GM23338 (cell line): ENCODE data around the gene FRK. TPM values are rescaled to one million over a fixed set of nuclear protein-coding genes. Genes with fewer than 3 reads are reported as not detected.

Experiments
- ATAC-seq: fragments of 200-7000 bp; cut with Tn5 transposase; 3 replicates; pipeline ENCODE4 v1.9.1; 2020
- DNase-seq: peaks from one replicate; pipeline ENCODE4 v3.0.0-alpha.2; 2015; ENCODE audit warnings: low spot score
- H2AFZ ChIP-seq: fragments of 200-600 bp; sonication (generic); 2 replicates; pipeline ENCODE4 v1.8.0; 2016; ENCODE audit warnings: antibody characterized with exemption, mild to moderate bottlenecking, moderate library complexity
- H3F3A ChIP-seq: fragments of 200-600 bp; sonication (generic); replicated peaks from 2 replicates; pipeline ENCODE4 v1.8.0; 2017; ENCODE audit warnings: antibody characterized with exemption, mixed run types, low read depth
- H3K27ac ChIP-seq: fragments of 200-600 bp; sonication (generic); 2 replicates; pipeline ENCODE4 v1.6.1; 2016; ENCODE audit warnings: low read depth
- H3K27me3 ChIP-seq: fragments of 200-600 bp; sonication (generic); 2 replicates; pipeline ENCODE4 v1.8.0; 2016; ENCODE audit warnings: mild to moderate bottlenecking, mixed run types, moderate library complexity; ENCODE audit not compliant: insufficient read depth
- H3K36me3 ChIP-seq: fragments of 200-600 bp; sonication (generic); 2 replicates; pipeline ENCODE4 v1.8.0; 2016; ENCODE audit warnings: mild to moderate bottlenecking; ENCODE audit not compliant: insufficient read depth
- H3K4me1 ChIP-seq: fragments of 200-600 bp; sonication (generic); 2 replicates; pipeline ENCODE4 v1.8.0; 2016; ENCODE audit warnings: mild to moderate bottlenecking, moderate library complexity; ENCODE audit not compliant: insufficient read depth
- H3K4me2 ChIP-seq: fragments of 200-600 bp; sonication (generic); 2 replicates; pipeline ENCODE4 v1.7.1; 2017; ENCODE audit warnings: mixed run types
- H3K4me3 ChIP-seq: fragments of 200-600 bp; sonication (generic); 2 replicates; pipeline ENCODE4 v1.6.1; 2016; ENCODE audit warnings: mixed run types
- H3K79me2 ChIP-seq: fragments of 200-600 bp; sonication (generic); replicated peaks from 2 replicates; pipeline ENCODE4 v1.8.0; 2017; ENCODE audit warnings: mild to moderate bottlenecking; ENCODE audit not compliant: insufficient read depth
- H3K9me2 ChIP-seq: fragments of 200-600 bp; sonication (generic); 2 replicates; pipeline ENCODE4 v1.8.0; 2017; ENCODE audit not compliant: insufficient read depth
- H4K20me1 ChIP-seq: fragments of 200-600 bp; sonication (generic); replicated peaks from 2 replicates; pipeline ENCODE4 v1.8.0; 2017; ENCODE audit warnings: mild to moderate bottlenecking; ENCODE audit not compliant: insufficient read depth
- H3K27ac Mint-ChIP-seq: 2 replicates; pipeline ENCODE4 v1.8.0; 2020; ENCODE audit warnings: inconsistent platforms, mild to moderate bottlenecking, moderate library complexity, mixed read lengths
- H3K27me3 Mint-ChIP-seq: 3 replicates; pipeline ENCODE4 v1.8.0; 2022; ENCODE audit warnings: low read depth, mild to moderate bottlenecking, moderate library complexity, mixed read lengths, inconsistent platforms; ENCODE audit not compliant: insufficient read depth, poor library complexity
- H3K36me3 Mint-ChIP-seq: 3 replicates; pipeline ENCODE4 v1.8.0; 2021; ENCODE audit warnings: low read depth, mild to moderate bottlenecking, inconsistent platforms, moderate library complexity, mixed read lengths
- H3K4me1 Mint-ChIP-seq: 3 replicates; pipeline ENCODE4 v1.8.0; 2020; ENCODE audit warnings: mild to moderate bottlenecking, inconsistent platforms, mixed read lengths
- H3K4me3 Mint-ChIP-seq: 3 replicates; pipeline ENCODE4 v1.8.0; 2021; ENCODE audit warnings: moderate library complexity, mild to moderate bottlenecking, inconsistent platforms, mixed read lengths
- H3K9me3 Mint-ChIP-seq: 3 replicates; pipeline ENCODE4 v1.8.0; 2020; ENCODE audit warnings: moderate library complexity, mild to moderate bottlenecking, inconsistent platforms, mixed read lengths
- CREB1 ChIP-seq: fragments of 250-450 bp; sonication (Bioruptor Pico); IDR thresholded peaks from 2 replicates; pipeline ENCODE4 v1.5.0; 2020; ENCODE audit warnings: low read depth, mild to moderate bottlenecking, moderate library complexity
- EZH2 ChIP-seq: fragments of 200-600 bp; sonication (generic); IDR thresholded peaks from one replicate; pipeline ENCODE4 v1.8.0; 2017; ENCODE audit warnings: antibody characterized with exemption, mild to moderate bottlenecking, low read depth; ENCODE audit not compliant: unreplicated experiment
- EZH2phosphoT487 ChIP-seq: fragments of 200-600 bp; sonication (generic); IDR thresholded peaks from one replicate; pipeline ENCODE4 v1.8.1; 2018; ENCODE audit warnings: antibody characterized with exemption; ENCODE audit not compliant: unreplicated experiment
- JUNB ChIP-seq: IDR thresholded peaks from one replicate; pipeline ENCODE4 v1.6.1; 2016; ENCODE audit warnings: antibody characterized with exemption; ENCODE audit not compliant: unreplicated experiment
- NANOG ChIP-seq: IDR thresholded peaks from 2 replicates; pipeline ENCODE4 v1.6.1; 2016; ENCODE audit warnings: antibody characterized with exemption, borderline replicate concordance
- POLR2AphosphoS5 ChIP-seq: IDR thresholded peaks from 2 replicates; pipeline ENCODE4 v1.6.1; 2016; ENCODE audit warnings: antibody characterized with exemption, low read depth
- STAT1 ChIP-seq: IDR thresholded peaks from one replicate; pipeline ENCODE4 v1.6.1; 2016; ENCODE audit warnings: antibody characterized with exemption; ENCODE audit not compliant: unreplicated experiment
- ZNF114 ChIP-seq: fragments of 250-450 bp; sonication (Bioruptor Pico); IDR thresholded peaks from 2 replicates; pipeline ENCODE4 v1.5.0; 2020; ENCODE audit warnings: mild to moderate bottlenecking, moderate library complexity
- ZNF331 ChIP-seq: fragments of 250-450 bp; sonication (Bioruptor Pico); IDR thresholded peaks from 2 replicates; pipeline ENCODE4 v1.5.0; 2020; ENCODE audit warnings: low read depth, mild to moderate bottlenecking, moderate library complexity
- polyA plus RNA-seq: library from polyadenylated mRNA; unstranded; fragments of >200 nt; fragmentation: Nextera tagmentation; extraction: Ambion mirVana; gene quantifications from 2 replicates; pipeline ENCODE4 v1.2.1, GENCODE V29; 2016
- total RNA-seq: library from RNA; depleted of rRNA; stranded (reverse); fragments of >200 nt; shearing (Covaris generic); gene quantifications from 2 replicates; pipeline ENCODE4 v1.2.3, GENCODE V29; 2014
- TF ChIP-seq, protein P1 (sequence below), 2 experiments: fragments of 200-600 bp in 1 of 2; sonication (generic) in 1 of 2; conservative IDR thresholded peaks; 2 replicates each; pipeline versions ENCODE4 v1.5.1 to v1.6.1; 2016 to 2017; ENCODE audit warnings: antibody characterized with exemption in 2 of 2, low read depth in 2 of 2, mild to moderate bottlenecking in 2 of 2, moderate library complexity in 1 of 2
- TF ChIP-seq, protein P2 (sequence below): fragments of 250-450 bp; sonication (Bioruptor Pico); IDR thresholded peaks from 2 replicates; pipeline ENCODE4 v1.5.0; 2020; ENCODE audit warnings: mild to moderate bottlenecking, moderate library complexity
- TF ChIP-seq, protein P3 (sequence below): IDR thresholded peaks from one replicate; pipeline ENCODE4 v1.6.1; 2018; ENCODE audit warnings: antibody characterized with exemption; ENCODE audit not compliant: unreplicated experiment
- TF ChIP-seq, protein P4 (sequence below): IDR thresholded peaks from 2 replicates; pipeline ENCODE4 v1.6.1; 2016; ENCODE audit warnings: antibody characterized with exemption

FRK gene
- total and polyA plus RNA-seq, 2 experiments from 2014 or later, result 0.06 to 0.24 TPM

DNA sequence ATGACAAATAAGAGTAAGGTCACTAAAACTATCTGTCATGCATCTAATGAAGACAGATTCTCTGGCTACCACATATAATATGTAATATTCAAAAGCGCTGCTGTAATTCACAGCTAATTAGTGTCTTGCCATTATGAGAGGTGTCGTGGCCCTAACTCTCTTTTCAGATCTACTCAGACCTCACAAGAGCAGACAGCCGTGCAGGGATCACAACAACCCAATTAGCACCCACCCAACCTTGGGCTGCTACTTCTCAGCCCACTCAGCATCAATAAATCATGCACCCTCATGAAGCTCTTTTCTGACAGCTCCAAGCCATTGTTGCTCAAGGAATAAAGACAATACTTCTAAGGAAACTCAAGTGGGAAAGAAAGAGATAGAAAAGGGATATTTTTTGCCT, 61.5 kb downstream of the FRK start:
- no peaks in the 10 kb centered on the region for H3K4me1 Mint-ChIP-seq
- Histone ChIP-seq H3K4me2 (no peak overlapping the region), H3K79me2 (no peaks in the 10 kb centered on the region), H3K4me1 (no peaks in the 10 kb centered on the region), H4K20me1 (no peaks in the 10 kb centered on the region), H2AFZ (no peak overlapping the region), H3K27ac (no peak overlapping the region), H3K9me2 (no peaks in the 10 kb centered on the region), H3K36me3 (no peaks in the 10 kb centered on the region), H3K27me3 (no peaks in the 10 kb centered on the region), H3K4me3 (no peak overlapping the region), H3F3A (no peaks in the 10 kb centered on the region)
- H3K9me3 Mint-ChIP-seq, result no peaks in the 10 kb centered on the region; the same call in 2 of the 3 replicates
- no peak overlapping the region for H3K4me3 Mint-ChIP-seq
- H3K36me3 Mint-ChIP-seq, result no peaks in the 10 kb centered on the region
- H3K27me3 Mint-ChIP-seq, result no peaks in the 10 kb centered on the region
- DNase-seq, result no peak
- ATAC-seq, result no peak
- TF ChIP-seq EZH2 (no peak), CREB1 (CRISPR knock-in tag) (no peak), JUNB (no peak), ZNF331 (CRISPR knock-in tag) (no peak), ZNF114 (CRISPR knock-in tag) (no peak), EZH2phosphoT487 (no peak), POLR2AphosphoS5 (no peak), STAT1 (no peak), NANOG (no peak)
- TF ChIP-seq, protein P1, sequence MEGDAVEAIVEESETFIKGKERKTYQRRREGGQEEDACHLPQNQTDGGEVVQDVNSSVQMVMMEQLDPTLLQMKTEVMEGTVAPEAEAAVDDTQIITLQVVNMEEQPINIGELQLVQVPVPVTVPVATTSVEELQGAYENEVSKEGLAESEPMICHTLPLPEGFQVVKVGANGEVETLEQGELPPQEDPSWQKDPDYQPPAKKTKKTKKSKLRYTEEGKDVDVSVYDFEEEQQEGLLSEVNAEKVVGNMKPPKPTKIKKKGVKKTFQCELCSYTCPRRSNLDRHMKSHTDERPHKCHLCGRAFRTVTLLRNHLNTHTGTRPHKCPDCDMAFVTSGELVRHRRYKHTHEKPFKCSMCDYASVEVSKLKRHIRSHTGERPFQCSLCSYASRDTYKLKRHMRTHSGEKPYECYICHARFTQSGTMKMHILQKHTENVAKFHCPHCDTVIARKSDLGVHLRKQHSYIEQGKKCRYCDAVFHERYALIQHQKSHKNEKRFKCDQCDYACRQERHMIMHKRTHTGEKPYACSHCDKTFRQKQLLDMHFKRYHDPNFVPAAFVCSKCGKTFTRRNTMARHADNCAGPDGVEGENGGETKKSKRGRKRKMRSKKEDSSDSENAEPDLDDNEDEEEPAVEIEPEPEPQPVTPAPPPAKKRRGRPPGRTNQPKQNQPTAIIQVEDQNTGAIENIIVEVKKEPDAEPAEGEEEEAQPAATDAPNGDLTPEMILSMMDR (conservative IDR thresholded peaks at IDR 0.05; ENCODE audit: low read depth in 2 of 2), result no peak
- TF ChIP-seq, protein P2, sequence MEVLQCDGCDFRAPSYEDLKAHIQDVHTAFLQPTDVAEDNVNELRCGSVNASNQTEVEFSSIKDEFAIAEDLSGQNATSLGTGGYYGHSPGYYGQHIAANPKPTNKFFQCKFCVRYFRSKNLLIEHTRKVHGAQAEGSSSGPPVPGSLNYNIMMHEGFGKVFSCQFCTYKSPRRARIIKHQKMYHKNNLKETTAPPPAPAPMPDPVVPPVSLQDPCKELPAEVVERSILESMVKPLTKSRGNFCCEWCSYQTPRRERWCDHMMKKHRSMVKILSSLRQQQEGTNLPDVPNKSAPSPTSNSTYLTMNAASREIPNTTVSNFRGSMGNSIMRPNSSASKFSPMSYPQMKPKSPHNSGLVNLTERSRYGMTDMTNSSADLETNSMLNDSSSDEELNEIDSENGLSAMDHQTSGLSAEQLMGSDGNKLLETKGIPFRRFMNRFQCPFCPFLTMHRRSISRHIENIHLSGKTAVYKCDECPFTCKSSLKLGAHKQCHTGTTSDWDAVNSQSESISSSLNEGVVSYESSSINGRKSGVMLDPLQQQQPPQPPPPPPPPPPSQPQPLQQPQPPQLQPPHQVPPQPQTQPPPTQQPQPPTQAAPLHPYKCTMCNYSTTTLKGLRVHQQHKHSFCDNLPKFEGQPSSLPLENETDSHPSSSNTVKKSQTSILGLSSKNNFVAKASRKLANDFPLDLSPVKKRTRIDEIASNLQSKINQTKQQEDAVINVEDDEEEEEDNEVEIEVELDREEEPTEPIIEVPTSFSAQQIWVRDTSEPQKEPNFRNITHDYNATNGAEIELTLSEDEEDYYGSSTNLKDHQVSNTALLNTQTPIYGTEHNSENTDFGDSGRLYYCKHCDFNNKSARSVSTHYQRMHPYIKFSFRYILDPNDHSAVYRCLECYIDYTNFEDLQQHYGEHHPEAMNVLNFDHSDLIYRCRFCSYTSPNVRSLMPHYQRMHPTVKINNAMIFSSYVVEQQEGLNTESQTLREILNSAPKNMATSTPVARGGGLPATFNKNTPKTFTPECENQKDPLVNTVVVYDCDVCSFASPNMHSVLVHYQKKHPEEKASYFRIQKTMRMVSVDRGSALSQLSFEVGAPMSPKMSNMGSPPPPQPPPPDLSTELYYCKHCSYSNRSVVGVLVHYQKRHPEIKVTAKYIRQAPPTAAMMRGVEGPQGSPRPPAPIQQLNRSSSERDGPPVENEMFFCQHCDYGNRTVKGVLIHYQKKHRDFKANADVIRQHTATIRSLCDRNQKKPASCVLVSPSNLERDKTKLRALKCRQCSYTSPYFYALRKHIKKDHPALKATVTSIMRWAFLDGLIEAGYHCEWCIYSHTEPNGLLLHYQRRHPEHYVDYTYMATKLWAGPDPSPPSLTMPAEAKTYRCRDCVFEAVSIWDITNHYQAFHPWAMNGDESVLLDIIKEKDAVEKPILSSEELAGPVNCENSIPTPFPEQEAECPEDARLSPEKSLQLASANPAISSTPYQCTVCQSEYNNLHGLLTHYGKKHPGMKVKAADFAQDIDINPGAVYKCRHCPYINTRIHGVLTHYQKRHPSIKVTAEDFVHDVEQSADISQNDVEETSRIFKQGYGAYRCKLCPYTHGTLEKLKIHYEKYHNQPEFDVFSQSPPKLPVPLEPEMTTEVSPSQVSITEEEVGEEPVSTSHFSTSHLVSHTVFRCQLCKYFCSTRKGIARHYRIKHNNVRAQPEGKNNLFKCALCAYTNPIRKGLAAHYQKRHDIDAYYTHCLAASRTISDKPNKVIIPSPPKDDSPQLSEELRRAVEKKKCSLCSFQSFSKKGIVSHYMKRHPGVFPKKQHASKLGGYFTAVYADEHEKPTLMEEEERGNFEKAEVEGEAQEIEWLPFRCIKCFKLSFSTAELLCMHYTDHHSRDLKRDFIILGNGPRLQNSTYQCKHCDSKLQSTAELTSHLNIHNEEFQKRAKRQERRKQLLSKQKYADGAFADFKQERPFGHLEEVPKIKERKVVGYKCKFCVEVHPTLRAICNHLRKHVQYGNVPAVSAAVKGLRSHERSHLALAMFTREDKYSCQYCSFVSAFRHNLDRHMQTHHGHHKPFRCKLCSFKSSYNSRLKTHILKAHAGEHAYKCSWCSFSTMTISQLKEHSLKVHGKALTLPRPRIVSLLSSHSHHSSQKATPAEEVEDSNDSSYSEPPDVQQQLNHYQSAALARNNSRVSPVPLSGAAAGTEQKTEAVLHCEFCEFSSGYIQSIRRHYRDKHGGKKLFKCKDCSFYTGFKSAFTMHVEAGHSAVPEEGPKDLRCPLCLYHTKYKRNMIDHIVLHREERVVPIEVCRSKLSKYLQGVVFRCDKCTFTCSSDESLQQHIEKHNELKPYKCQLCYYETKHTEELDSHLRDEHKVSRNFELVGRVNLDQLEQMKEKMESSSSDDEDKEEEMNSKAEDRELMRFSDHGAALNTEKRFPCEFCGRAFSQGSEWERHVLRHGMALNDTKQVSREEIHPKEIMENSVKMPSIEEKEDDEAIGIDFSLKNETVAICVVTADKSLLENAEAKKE (CRISPR knock-in tag), result no peak
- TF ChIP-seq, protein P3, sequence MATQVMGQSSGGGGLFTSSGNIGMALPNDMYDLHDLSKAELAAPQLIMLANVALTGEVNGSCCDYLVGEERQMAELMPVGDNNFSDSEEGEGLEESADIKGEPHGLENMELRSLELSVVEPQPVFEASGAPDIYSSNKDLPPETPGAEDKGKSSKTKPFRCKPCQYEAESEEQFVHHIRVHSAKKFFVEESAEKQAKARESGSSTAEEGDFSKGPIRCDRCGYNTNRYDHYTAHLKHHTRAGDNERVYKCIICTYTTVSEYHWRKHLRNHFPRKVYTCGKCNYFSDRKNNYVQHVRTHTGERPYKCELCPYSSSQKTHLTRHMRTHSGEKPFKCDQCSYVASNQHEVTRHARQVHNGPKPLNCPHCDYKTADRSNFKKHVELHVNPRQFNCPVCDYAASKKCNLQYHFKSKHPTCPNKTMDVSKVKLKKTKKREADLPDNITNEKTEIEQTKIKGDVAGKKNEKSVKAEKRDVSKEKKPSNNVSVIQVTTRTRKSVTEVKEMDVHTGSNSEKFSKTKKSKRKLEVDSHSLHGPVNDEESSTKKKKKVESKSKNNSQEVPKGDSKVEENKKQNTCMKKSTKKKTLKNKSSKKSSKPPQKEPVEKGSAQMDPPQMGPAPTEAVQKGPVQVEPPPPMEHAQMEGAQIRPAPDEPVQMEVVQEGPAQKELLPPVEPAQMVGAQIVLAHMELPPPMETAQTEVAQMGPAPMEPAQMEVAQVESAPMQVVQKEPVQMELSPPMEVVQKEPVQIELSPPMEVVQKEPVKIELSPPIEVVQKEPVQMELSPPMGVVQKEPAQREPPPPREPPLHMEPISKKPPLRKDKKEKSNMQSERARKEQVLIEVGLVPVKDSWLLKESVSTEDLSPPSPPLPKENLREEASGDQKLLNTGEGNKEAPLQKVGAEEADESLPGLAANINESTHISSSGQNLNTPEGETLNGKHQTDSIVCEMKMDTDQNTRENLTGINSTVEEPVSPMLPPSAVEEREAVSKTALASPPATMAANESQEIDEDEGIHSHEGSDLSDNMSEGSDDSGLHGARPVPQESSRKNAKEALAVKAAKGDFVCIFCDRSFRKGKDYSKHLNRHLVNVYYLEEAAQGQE, result no peak
- TF ChIP-seq, protein P4, sequence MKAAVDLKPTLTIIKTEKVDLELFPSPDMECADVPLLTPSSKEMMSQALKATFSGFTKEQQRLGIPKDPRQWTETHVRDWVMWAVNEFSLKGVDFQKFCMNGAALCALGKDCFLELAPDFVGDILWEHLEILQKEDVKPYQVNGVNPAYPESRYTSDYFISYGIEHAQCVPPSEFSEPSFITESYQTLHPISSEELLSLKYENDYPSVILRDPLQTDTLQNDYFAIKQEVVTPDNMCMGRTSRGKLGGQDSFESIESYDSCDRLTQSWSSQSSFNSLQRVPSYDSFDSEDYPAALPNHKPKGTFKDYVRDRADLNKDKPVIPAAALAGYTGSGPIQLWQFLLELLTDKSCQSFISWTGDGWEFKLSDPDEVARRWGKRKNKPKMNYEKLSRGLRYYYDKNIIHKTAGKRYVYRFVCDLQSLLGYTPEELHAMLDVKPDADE, result no peak
- no peak overlapping the region for H3K27ac Mint-ChIP-seq
